Retinal pigment epithelial cell (primary cell): ENCODE data around the gene DUOX2.
"Not testable (repeated sequence)": the region's sequence is repeated elsewhere in the genome, so short reads cannot be mapped to it uniquely, and the experiment has no call there.

Experiments
- DNase-seq: peaks from one replicate; pipeline ENCODE4 v3.0.0-alpha.2; 2010; ENCODE audit warnings: low read depth
- H3K4me3 ChIP-seq: 2 replicates; pipeline ENCODE4 v1.5.1; 2011; ENCODE audit warnings: mild to moderate bottlenecking, low read length, control low read depth, moderate library complexity
- TF ChIP-seq, protein P1 (sequence below): conservative IDR thresholded peaks from 2 replicates; pipeline ENCODE4 v1.5.1; 2011; ENCODE audit warnings: low read depth, low read length, control low read depth, inconsistent platforms

DUOX2 gene

DNA sequence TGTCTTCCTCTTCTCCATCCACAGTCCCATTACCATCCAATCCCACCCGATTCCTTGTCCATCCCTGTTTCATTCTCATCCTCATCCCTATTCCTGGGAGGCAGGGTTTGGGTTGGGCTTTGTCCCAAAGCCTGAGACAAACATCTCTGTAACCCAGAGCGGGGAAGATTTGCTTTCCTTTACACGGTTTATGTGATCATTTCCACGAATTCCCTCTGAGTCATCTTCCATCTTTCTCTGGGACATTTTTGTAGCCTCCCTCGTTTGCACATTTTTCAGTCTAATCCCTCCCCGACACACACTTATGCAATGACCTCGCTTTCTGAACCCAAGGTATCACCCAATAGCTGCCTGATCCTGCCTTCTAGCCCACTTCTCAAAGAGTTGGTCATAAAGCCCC, 22.8 kb downstream of the DUOX2 start:
- DNase-seq: no peak
- no peak overlapping the region for H3K4me3 ChIP-seq
- TF ChIP-seq, protein P1, sequence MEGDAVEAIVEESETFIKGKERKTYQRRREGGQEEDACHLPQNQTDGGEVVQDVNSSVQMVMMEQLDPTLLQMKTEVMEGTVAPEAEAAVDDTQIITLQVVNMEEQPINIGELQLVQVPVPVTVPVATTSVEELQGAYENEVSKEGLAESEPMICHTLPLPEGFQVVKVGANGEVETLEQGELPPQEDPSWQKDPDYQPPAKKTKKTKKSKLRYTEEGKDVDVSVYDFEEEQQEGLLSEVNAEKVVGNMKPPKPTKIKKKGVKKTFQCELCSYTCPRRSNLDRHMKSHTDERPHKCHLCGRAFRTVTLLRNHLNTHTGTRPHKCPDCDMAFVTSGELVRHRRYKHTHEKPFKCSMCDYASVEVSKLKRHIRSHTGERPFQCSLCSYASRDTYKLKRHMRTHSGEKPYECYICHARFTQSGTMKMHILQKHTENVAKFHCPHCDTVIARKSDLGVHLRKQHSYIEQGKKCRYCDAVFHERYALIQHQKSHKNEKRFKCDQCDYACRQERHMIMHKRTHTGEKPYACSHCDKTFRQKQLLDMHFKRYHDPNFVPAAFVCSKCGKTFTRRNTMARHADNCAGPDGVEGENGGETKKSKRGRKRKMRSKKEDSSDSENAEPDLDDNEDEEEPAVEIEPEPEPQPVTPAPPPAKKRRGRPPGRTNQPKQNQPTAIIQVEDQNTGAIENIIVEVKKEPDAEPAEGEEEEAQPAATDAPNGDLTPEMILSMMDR: no peak

DNA sequence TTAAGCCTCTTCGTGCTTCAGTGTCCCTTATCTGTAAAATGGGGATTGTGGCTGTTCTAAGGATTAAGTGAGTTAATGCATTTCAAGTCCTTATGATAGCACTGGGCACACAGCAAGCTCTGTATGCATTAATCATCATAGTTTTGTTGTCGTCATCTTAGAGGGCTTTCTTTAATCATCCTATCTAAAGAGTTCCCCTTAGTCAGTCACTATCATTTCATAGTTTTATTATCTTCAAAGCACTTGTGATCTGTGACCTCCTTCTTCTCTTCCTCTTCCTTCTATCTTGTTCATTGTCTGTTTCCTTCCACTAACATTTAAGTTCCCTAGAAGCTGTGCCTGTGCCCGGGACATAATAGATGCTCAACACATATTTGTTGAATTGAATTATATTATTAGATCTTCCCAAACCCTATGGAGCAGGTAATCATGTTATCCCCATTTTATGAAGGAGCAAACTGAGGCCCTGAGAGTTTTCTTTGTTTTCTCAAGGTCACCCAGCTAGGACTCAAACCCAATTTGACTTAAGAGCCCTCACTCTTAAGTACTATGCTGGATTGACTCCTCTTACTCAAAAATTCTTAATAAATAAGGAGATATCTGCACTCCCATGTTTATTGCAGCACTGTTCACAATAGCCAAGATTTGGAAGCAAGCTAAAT, 24.1 kb downstream of the DUOX2 start:
- DNase-seq: no peak
- no peak overlapping the region for H3K4me3 ChIP-seq
- TF ChIP-seq, protein P1: no peak

DNA sequence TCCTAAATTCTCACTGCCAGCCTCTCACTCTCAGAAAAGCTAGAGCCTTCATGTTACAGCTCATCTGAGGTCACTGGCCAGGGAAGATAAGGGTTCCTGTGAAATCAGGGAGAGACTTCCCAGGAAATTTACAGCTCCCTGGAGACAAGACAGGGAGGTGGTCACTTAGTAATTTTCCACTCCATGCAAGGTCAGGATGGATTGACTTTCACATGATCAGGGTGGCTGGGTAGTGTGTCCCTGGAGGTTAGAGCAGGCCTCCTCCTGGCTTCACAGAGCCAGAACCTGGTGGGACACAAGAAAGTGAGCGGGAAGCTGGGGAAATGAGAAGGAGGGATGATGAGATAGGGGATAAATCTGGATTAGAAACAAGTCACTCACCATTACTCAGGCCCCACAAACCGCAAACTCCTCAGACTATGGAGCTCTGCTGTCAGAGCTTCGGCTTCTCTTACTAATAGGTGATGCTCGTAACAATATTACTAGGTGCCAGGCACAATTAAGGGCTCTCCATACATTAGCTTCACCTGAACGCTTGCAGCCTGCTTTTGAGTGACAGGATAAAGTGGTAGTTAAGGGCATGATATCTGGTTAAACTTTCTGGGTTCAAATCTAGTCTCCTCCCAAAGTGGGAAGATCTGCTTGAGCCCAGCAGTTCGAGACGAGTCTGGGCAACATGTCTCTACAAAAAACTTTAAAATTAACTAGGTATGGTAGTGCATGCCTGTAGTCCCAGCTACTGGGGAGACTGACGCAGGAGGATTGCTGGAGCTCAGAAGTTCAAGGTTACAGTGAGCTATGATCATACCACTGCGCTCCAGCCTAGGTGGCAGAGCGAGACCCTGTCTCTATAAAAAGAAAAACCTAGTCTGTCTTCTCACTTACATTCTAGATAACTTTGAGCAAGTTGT, 24.9 kb downstream of the DUOX2 start:
- H3K4me3 ChIP-seq: no peak overlapping the region
- TF ChIP-seq, protein P1: no peak
- DNase-seq: no peak

DNA sequence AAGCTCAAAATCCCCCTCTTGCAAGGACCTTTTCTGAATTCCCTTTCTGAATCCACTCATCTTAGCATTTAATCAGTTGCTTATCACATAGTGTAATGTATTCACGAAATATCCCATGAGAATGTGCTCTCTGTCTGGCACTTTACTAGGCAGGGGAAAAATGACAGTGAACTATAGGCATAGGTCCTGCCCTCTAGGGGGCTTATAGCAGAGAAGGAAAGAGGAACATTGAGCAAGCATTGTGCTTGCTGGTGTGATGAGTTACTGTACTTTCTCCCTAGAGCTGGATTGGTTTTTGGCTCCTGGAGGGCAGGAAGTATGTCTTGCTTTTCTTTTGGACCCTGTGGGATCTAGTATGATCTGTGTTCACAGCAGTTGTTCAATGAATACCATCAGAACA, 26.5 kb downstream of the DUOX2 start:
- TF ChIP-seq, protein P1: no peak
- DNase-seq: no peak

DNA sequence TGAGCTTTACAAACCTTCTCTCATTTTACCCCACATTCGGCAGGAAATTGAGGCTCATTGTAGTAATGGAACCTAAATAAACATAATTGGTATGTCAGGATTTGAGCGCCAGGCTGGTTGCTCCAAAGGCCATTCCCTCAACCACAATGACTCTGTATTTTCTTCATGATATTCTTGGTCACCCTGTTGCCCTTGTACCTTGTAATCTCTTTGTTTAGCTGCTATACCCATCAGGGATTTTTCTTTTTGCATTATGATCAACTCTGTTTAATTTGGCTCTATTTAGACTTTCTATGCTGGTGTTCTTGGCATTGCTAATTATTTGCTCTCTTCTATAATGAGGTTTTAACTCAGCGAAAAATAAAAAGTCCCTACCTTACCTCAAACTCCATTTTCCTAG, 29.8 kb downstream of the DUOX2 start:
- no peak overlapping the region for H3K4me3 ChIP-seq
- no peak for DNase-seq
- TF ChIP-seq, protein P1: no peak

More for the DNA sequence above, 26.5 kb downstream of the DUOX2 start:
- no peak overlapping the region for H3K4me3 ChIP-seq

DNA sequence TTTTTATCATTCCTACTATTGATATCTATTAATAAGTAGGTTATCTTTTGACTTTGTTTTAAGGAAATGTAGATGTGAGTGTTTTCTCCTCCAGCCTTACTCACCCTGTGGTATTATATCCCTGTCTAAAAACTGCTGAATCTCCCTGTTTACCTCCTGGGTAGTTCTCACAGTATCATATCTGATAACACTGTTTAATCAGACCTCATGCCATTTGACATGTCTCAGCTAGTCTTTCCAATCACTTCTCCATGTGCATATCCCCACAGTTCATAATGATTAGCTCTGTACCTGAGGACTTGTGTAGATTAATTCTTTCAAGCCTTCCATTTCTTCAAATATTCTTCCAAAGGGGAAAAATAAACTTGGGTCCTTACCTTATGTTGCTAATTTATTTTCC, 30.7 kb downstream of the DUOX2 start:
- TF ChIP-seq, protein P1: no peak
- no peak for DNase-seq
- no peak overlapping the region for H3K4me3 ChIP-seq

DNA sequence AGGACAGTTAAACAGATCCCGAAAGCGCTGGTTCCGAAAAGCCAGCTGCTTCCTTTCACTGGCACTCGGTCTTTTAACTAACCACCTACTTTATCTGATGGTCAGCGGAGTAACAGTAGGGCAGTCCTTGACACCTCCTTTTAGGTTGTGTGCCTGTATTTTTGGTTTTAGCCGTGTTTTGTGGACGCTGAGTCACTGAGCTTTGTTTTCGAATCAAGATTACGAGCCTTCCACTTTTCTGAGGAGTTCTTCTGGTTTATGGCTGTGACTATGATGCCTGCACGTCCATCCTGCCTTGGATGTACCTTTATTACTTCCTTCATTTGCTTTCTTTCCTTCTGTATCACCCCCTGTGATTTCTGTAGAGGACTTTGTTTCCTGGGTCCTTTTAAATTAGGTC, 31.6 kb downstream of the DUOX2 start:
- not testable (repeated sequence) for H3K4me3 ChIP-seq, DNase-seq

DNA sequence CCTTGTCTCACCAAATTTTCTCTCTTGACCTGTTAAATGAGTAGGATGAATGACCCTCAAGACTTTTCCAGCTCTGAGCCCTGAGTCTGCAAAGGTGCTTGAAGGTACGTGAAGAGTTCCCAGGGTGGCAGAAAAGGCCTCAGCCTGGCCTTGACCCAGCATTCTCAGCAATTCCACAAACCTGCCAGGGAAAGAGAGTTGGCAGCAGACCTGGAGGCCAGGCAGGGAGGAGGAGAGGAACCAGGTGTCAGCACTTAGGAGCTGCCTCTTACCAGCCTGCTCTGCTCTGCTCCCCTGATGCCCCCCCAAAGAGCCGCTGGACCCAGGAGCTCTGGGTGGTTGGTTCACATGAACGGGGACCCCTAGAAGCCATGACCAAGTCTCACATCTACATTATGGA, 33.4 kb downstream of the DUOX2 start:
- H3K4me3 ChIP-seq, DNase-seq: not testable (repeated sequence)

DNA sequence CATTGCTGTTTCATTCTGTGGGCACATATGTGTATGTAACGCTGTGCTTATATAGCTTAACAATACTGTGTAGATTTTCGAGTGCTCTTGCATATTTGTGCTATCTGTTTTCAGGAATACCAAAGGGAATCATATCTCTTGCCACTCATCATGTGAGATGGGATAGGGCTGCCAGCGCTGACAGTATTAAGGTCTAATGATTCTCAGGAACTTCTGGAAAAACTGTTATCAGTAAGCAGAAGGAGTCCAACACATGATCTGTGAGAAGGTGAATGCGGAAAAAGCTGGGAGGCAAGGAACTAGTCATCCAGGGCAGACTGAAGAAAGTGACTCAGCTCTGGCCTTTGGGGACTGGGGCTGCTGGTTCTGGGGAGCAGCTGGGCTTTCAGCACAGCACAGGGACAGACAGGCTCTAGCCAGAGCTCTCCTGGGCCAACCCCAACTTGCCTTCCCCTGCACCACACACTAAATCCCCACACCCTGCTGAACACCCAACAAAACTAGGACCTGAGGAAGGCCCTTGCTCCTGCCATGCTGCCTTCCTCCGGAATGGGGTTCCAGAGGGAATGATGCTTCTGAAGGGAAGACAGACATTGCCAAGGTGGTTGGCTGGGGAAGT, 34.2 kb downstream of the DUOX2 start:
- not testable (repeated sequence) for DNase-seq, H3K4me3 ChIP-seq

DNA sequence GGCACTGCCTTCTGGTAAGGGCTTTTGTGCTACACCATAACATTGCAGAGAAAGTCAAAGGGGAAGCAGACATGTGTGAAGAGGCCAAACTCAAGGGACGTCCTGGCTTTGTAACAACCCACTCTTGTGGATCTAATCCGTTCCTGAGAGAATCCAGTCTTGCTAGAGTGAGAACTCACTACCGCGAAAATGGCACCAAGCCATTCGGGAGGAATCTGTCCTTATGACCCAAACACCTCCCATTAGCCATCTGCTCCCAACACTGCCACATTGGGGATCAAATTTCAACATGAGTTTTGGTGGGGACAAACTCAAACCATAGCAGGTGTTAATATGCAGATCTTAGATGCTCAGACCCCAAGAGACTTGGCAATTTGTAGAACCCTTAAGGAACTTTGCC, 34.8 kb downstream of the DUOX2 start:
- not testable (repeated sequence) for DNase-seq, H3K4me3 ChIP-seq

DNA sequence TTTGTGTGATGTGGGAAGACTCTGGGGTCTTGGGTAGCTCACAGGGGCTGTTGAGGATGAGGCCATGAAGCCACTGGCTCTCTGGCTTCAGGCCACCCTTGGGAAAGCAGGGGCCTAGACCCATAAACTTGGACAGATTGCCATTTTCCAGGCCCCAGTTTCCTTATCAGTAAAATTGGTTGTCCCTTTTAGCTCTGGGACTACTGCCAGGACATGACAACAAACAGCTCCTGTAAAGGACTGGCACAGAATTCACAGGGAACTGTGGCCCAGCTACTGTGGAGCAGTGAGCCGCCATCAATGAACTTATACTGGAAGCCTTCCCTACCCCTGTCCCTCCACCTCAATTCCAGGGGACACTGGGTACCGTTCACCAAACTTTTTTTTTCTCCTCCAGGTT, 36.6 kb downstream of the DUOX2 start:
- H3K4me3 ChIP-seq, DNase-seq: not testable (repeated sequence)
